Esophagus squamous epithelium (tissue), 4 donors: ENCODE data around the gene AMZ1.
"Not testable (repeated sequence)": the region's sequence is repeated elsewhere in the genome, so short reads cannot be mapped to it uniquely, and the experiment has no call there.

Experiments used
- POLR2A ChIP-seq, 4 donors: fragments of 450-650 bp; IDR thresholded peaks; one replicate each; pipeline ENCODE4 v1.6.1; 2017; ENCODE audit warnings: antibody characterized with exemption in 4 of 4, mild to moderate bottlenecking in 4 of 4, moderate library complexity in 3 of 4
- TF ChIP-seq, protein P1 (sequence below), 6 experiments: fragments of 450-650 bp in 4 of 6; fragments of 200-600 bp in 2 of 6; sonication (generic) in 2 of 6; IDR thresholded peaks; one replicate each; pipeline ENCODE4 v1.5.1; 2016 to 2019; ENCODE audit warnings: antibody characterized with exemption in 6 of 6, mild to moderate bottlenecking in 4 of 6, moderate library complexity in 4 of 6

DNA sequence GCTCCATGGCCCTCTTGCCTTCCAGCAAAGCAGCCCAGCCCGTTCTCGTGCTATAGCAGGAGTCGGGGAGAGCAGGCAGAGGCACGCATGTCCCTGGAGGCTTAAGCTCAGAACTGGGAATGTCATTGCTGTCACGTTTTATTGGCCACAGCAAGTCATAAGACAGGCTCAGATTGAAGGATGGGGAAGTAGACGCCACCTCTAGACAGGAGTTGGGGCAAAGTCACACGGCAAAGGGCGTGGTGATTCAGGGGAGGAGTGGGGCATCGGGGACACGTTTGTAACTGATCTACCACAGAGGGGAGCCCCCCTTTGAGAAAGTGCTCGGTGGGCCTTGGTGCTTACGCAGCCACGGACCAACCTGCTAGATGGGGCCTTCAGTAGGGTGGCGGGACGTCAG lies 9.5 kb upstream of the AMZ1 start:
- TF ChIP-seq, protein P1, sequence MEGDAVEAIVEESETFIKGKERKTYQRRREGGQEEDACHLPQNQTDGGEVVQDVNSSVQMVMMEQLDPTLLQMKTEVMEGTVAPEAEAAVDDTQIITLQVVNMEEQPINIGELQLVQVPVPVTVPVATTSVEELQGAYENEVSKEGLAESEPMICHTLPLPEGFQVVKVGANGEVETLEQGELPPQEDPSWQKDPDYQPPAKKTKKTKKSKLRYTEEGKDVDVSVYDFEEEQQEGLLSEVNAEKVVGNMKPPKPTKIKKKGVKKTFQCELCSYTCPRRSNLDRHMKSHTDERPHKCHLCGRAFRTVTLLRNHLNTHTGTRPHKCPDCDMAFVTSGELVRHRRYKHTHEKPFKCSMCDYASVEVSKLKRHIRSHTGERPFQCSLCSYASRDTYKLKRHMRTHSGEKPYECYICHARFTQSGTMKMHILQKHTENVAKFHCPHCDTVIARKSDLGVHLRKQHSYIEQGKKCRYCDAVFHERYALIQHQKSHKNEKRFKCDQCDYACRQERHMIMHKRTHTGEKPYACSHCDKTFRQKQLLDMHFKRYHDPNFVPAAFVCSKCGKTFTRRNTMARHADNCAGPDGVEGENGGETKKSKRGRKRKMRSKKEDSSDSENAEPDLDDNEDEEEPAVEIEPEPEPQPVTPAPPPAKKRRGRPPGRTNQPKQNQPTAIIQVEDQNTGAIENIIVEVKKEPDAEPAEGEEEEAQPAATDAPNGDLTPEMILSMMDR (IDR thresholded peaks at IDR 0.05) = not testable (repeated sequence)
- TF ChIP-seq POLR2A (IDR thresholded peaks at IDR 0.05) = not testable (repeated sequence)
